ENCODE measurements around the gene NPW. TPM values are rescaled to one million over a fixed set of nuclear protein-coding genes. Genes with fewer than 3 reads are reported as not detected.
A peak's percentile ranks its signal among the peaks of the same experiment; 100 is the strongest.

NPW gene
- total and polyA plus RNA-seq, 2 of the 8 experiments (the other 6 are each of a cell fraction or from before 2014, with no cell fraction given), result 4.0 to 10.3 TPM

DNA sequence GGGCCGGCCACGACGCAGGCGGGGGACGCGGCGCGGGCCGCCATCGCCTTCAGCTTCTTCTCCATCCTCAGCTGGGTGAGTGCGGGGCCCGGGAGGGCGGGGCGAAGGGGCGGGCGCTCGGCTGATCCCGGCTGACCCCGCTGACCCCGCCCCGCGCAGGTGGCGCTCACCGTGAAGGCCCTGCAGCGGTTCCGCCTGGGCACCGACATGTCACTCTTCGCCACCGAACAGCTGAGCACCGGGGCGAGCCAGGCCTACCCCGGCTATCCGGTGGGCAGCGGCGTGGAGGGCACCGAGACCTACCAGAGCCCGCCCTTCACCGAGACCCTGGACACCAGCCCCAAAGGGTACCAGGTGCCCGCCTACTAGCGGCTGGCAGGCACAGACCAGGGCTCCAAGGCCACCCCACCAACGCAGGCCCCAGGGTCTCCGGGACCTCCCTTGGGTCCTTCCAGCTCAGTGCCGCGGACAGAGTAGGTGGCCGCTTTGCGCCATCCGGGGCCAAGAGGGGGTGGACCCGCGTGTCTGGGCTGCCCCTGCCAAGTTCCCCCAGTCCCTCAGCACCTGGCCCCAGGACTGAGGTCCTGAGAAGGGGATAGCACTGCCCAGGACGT, 26.8 kb upstream of the NPW start:
- Histone ChIP-seq H2BK5ac (ENCODE audit: low read depth, low read length) (peak overlapping the region; percentile 96), H4K91ac (replicated peaks; ENCODE audit: insufficient read length, low read length) (peak overlapping the region; percentile 98), H3K56ac (replicated peaks; ENCODE audit: insufficient read length, low read depth, low read length) (no peak overlapping the region), H3K79me1 (ENCODE audit: low read depth, low read length) (no peaks in the 10 kb centered on the region), H3K27ac (ENCODE audit: low read depth, low read length) (peak overlapping the region; percentile 81; the same call in 1 of the 2 replicates), H3K23ac (ENCODE audit: insufficient read length) (no peak overlapping the region), H4K8ac (ENCODE audit: extremely low read depth, insufficient read depth, low read length) (peak overlapping the region; percentile 98; the same call in 1 of the 2 replicates), H2BK20ac (ENCODE audit: low read length) (no peak overlapping the region), H3K4me1 (replicated peaks in 1 of 4; ENCODE audit: control insufficient read depth in 3 of 4, insufficient read depth in 4 of 4, low read length in 3 of 4) (peaks cover 0 to 24% (median 18%) of the 10 kb centered on the region in 4 experiments; a peak in 6 of 7 replicates), H3K79me2 (ENCODE audit: control insufficient read depth in 1 of 2, insufficient read depth in 2 of 2, low read length in 2 of 2) (no peaks in the 10 kb centered on the region), H3K18ac (ENCODE audit: extremely low read depth, low read length) (peak overlapping the region; percentile 99), H2AFZ (ENCODE audit: low read length) (peak overlapping the region; percentile 98; the same call in 1 of the 2 replicates), H2BK120ac (replicated peaks; ENCODE audit: low read depth, low read length) (peak overlapping the region; percentile 69), H4K5ac (ENCODE audit: insufficient read length, low read depth, low read length) (peak overlapping the region; percentile 93), H2BK15ac (ENCODE audit: low read length) (peak overlapping the region; percentile 99), H2AK5ac (ENCODE audit: low read depth, low read length) (no peak overlapping the region; the same call in 1 of the 2 replicates), H3K4ac (replicated peaks; ENCODE audit: insufficient read length, low read depth, low read length) (peak overlapping the region; percentile 99), H3K23me2 (ENCODE audit: low read depth, low read length) (peaks cover 22% of the 10 kb centered on the region; the same call in 1 of the 2 replicates), H2BK12ac (ENCODE audit: low read depth, low read length) (peak overlapping the region; percentile 94), H3K27me3 (replicated peaks in 1 of 4; ENCODE audit: control insufficient read depth in 3 of 4, extremely low read depth in 1 of 4, insufficient read depth in 3 of 4, low read length in 3 of 4) (peaks cover 4 to 37% (median 24%) of the 10 kb centered on the region in 4 experiments), H3K9ac (replicated peaks in 1 of 4; ENCODE audit: extremely low read depth in 1 of 4, low read depth in 3 of 4, low read length in 3 of 4) (peak overlapping the region; percentile 63 to 92 (median 74)), H3K36me3 (ENCODE audit: control insufficient read depth in 2 of 4, insufficient read depth in 4 of 4, low read length in 3 of 4) (peaks cover 0 to 4% (median 1%) of the 10 kb centered on the region in 4 experiments; a peak in 5 of 8 replicates), H3K4me2 (ENCODE audit: insufficient read depth in 1 of 2, low read depth in 2 of 2, low read length in 2 of 2) (peak overlapping the region; percentile 83 to 99), H3K9me3 (ENCODE audit: insufficient read depth in 2 of 2, low read depth in 1 of 2, low read length in 1 of 2) (no peaks in the 10 kb centered on the region), H4K20me1 (replicated peaks in 1 of 2; ENCODE audit: control insufficient read depth in 1 of 2, insufficient read depth in 2 of 2, low read length in 2 of 2) (peaks cover 7 to 13% of the 10 kb centered on the region in 2 experiments), H3K4me3 (ENCODE audit: extremely low read depth in 1 of 4, insufficient read depth in 2 of 4, low read depth in 3 of 4, low read length in 4 of 4) (peak overlapping the region; percentile 46 to 82 (median 48)), H3K14ac (ENCODE audit: insufficient read length) (no peak overlapping the region)
- FAIRE-seq, result no peak
- ChIA-PET POLR2A (ENCODE audit: partially characterized antibody) (interaction anchor here (0.7 to 28.2 kb wide), 15 partner anchors 9 to 199 kb away, joined by 3 to 736 read pairs (median 3); partner anchors contain the start of genes GFER, NDUFB10, NTHL1 and RNF151), CTCF (ENCODE audit: partially characterized antibody) (interaction anchor here (2.1 to 6.8 kb wide), 3 partner anchors 11 to 16 kb away, joined by 7 to 55 read pairs (median 8); partner anchors contain the start of gene NOXO1)
- 34% methylated on average over 32 of the region's 50 CpGs; no CpG with 5 or more reads in 1 of the 2 experiments for WGBS, 2 experiments (ENCODE audit: extremely low coverage in 1 of 2, insufficient coverage in 1 of 2, insufficient read length in 1 of 2, insufficient replicate concordance in 2 of 2, low coverage in 1 of 2, low lambda C conversion rate in 2 of 2, missing lambda C conversion rate in 1 of 2)
- peak in 1 of 2 experiments; percentile 90 for DNase-seq (ENCODE audit: low read depth in 1 of 2, low spot score in 2 of 2)
- TF ChIP-seq NANOG (IDR thresholded peaks at IDR 0.05; ENCODE audit: insufficient read depth, low read depth, low read length, poor library complexity, severe bottlenecking), result no peak
- no peak for TF ChIP-seq CHD2 (IDR thresholded peaks at IDR 0.05; ENCODE audit: low read length)
- TF ChIP-seq HDAC2 (IDR thresholded peaks at IDR 0.05; ENCODE audit: borderline replicate concordance in 1 of 2, low read depth in 2 of 2, low read length in 2 of 2), result 0 out of 4 replicates have a peak, but pooled peaks of 1 of the 2 experiments have one; percentile 1
- TF ChIP-seq PHF8 (conservative IDR thresholded peaks at IDR 0.05; ENCODE audit: low read depth, low read length), result no peak
- TF ChIP-seq, protein P1, sequence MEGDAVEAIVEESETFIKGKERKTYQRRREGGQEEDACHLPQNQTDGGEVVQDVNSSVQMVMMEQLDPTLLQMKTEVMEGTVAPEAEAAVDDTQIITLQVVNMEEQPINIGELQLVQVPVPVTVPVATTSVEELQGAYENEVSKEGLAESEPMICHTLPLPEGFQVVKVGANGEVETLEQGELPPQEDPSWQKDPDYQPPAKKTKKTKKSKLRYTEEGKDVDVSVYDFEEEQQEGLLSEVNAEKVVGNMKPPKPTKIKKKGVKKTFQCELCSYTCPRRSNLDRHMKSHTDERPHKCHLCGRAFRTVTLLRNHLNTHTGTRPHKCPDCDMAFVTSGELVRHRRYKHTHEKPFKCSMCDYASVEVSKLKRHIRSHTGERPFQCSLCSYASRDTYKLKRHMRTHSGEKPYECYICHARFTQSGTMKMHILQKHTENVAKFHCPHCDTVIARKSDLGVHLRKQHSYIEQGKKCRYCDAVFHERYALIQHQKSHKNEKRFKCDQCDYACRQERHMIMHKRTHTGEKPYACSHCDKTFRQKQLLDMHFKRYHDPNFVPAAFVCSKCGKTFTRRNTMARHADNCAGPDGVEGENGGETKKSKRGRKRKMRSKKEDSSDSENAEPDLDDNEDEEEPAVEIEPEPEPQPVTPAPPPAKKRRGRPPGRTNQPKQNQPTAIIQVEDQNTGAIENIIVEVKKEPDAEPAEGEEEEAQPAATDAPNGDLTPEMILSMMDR (IDR thresholded peaks at IDR 0.05; ENCODE audit: control extremely low read depth in 1 of 3, insufficient read depth in 1 of 3, low read depth in 1 of 3, low read length in 3 of 3), result no peak
- TF ChIP-seq, protein P2, sequence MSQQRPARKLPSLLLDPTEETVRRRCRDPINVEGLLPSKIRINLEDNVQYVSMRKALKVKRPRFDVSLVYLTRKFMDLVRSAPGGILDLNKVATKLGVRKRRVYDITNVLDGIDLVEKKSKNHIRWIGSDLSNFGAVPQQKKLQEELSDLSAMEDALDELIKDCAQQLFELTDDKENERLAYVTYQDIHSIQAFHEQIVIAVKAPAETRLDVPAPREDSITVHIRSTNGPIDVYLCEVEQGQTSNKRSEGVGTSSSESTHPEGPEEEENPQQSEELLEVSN (IDR thresholded peaks at IDR 0.05), result peak; percentile 73; the same call in 1 of the 2 replicates
